GM23338 (cell line): ENCODE measurements around the gene SAMD8.

Source experiments
- EZH2 ChIP-seq: fragments of 200-600 bp; sonication (generic); IDR thresholded peaks from one replicate; pipeline ENCODE4 v1.8.0; 2017; ENCODE audit warnings: antibody characterized with exemption, mild to moderate bottlenecking, low read depth; ENCODE audit not compliant: unreplicated experiment
- TF ChIP-seq, protein P1 (sequence below), 2 experiments: fragments of 200-600 bp in 1 of 2; sonication (generic) in 1 of 2; conservative IDR thresholded peaks; 2 replicates each; pipeline versions ENCODE4 v1.5.1 to v1.6.1; 2016 to 2017; ENCODE audit warnings: antibody characterized with exemption in 2 of 2, low read depth in 2 of 2, mild to moderate bottlenecking in 2 of 2, moderate library complexity in 1 of 2
- TF ChIP-seq, protein P2 (sequence below): IDR thresholded peaks from one replicate; pipeline ENCODE4 v1.6.1; 2018; ENCODE audit warnings: antibody characterized with exemption; ENCODE audit not compliant: unreplicated experiment

DNA sequence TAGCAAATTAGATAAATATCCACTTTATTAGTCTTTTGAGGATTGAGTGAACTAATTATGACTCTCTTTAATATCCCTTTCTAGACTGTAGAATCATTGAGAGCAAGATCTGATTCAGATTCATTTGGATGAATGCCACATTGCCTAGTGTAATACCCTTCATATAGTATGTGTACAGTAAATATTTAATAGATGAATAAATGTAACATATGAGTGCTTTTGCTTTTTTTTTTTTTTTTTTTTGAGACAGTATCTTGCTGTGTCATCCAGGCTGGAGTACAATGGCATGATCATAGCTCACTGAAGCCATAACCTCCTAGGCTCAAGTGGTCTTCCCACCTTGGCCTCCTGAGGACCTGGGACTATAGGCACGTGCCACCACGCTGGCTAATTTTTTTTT lies 14.8 kb downstream of the SAMD8 start:
- TF ChIP-seq, protein P1, sequence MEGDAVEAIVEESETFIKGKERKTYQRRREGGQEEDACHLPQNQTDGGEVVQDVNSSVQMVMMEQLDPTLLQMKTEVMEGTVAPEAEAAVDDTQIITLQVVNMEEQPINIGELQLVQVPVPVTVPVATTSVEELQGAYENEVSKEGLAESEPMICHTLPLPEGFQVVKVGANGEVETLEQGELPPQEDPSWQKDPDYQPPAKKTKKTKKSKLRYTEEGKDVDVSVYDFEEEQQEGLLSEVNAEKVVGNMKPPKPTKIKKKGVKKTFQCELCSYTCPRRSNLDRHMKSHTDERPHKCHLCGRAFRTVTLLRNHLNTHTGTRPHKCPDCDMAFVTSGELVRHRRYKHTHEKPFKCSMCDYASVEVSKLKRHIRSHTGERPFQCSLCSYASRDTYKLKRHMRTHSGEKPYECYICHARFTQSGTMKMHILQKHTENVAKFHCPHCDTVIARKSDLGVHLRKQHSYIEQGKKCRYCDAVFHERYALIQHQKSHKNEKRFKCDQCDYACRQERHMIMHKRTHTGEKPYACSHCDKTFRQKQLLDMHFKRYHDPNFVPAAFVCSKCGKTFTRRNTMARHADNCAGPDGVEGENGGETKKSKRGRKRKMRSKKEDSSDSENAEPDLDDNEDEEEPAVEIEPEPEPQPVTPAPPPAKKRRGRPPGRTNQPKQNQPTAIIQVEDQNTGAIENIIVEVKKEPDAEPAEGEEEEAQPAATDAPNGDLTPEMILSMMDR (conservative IDR thresholded peaks at IDR 0.05; ENCODE audit: low read depth in 2 of 2): no peak
- no peak for TF ChIP-seq EZH2
- TF ChIP-seq, protein P2, sequence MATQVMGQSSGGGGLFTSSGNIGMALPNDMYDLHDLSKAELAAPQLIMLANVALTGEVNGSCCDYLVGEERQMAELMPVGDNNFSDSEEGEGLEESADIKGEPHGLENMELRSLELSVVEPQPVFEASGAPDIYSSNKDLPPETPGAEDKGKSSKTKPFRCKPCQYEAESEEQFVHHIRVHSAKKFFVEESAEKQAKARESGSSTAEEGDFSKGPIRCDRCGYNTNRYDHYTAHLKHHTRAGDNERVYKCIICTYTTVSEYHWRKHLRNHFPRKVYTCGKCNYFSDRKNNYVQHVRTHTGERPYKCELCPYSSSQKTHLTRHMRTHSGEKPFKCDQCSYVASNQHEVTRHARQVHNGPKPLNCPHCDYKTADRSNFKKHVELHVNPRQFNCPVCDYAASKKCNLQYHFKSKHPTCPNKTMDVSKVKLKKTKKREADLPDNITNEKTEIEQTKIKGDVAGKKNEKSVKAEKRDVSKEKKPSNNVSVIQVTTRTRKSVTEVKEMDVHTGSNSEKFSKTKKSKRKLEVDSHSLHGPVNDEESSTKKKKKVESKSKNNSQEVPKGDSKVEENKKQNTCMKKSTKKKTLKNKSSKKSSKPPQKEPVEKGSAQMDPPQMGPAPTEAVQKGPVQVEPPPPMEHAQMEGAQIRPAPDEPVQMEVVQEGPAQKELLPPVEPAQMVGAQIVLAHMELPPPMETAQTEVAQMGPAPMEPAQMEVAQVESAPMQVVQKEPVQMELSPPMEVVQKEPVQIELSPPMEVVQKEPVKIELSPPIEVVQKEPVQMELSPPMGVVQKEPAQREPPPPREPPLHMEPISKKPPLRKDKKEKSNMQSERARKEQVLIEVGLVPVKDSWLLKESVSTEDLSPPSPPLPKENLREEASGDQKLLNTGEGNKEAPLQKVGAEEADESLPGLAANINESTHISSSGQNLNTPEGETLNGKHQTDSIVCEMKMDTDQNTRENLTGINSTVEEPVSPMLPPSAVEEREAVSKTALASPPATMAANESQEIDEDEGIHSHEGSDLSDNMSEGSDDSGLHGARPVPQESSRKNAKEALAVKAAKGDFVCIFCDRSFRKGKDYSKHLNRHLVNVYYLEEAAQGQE: no peak
